ENCODE data around the gene PLCH2.
"Not testable (repeated sequence)": the region's sequence is repeated elsewhere in the genome, so short reads cannot be mapped to it uniquely, and the experiment has no call there.

The PLCH2 gene

GRCh38 chr1:2440346-2440745, 35.7 kb upstream of the PLCH2 start:
- not testable (repeated sequence) for H3K4me1 ChIP-seq (ENCODE audit: control insufficient read depth in 5 of 5, insufficient read depth in 5 of 5, low read length in 5 of 5); H3K9ac ChIP-seq (ENCODE audit: low read length in 5 of 5); H3K27ac ChIP-seq (ENCODE audit: low read depth, low read length); H3K36me3 ChIP-seq (ENCODE audit: control insufficient read depth in 5 of 5, insufficient read depth in 5 of 5, low read length in 5 of 5); H3K4me3 ChIP-seq (ENCODE audit: low read depth in 1 of 5, low read length in 5 of 5); H3K9me3 ChIP-seq (ENCODE audit: control insufficient read depth in 5 of 5, low read length in 5 of 5)
- peaks cover 24 to 53% (median 46%) of the 10 kb centered on the region in 5 donors for H3K27me3 ChIP-seq (ENCODE audit: control insufficient read depth in 5 of 5, insufficient read depth in 4 of 5, low read length in 5 of 5)

- peaks cover 25 to 55% (median 45%) of the 10 kb centered on the region in 5 donors for H3K27me3 ChIP-seq (ENCODE audit: control insufficient read depth in 5 of 5, insufficient read depth in 4 of 5, low read length in 5 of 5)
- H3K4me1 ChIP-seq (ENCODE audit: control insufficient read depth in 5 of 5, insufficient read depth in 5 of 5, low read length in 5 of 5), result no peaks in the 10 kb centered on the region
- no peaks in the 10 kb centered on the region for H3K9me3 ChIP-seq (ENCODE audit: control insufficient read depth in 5 of 5, low read length in 5 of 5)
- H3K4me3 ChIP-seq (ENCODE audit: low read depth in 1 of 5, low read length in 5 of 5), result no peak overlapping the region
- H3K36me3 ChIP-seq (ENCODE audit: control insufficient read depth in 5 of 5, insufficient read depth in 5 of 5, low read length in 5 of 5), result no peaks in the 10 kb centered on the region
- H3K9ac ChIP-seq (ENCODE audit: low read length in 5 of 5), result no peak overlapping the region
- H3K27ac ChIP-seq (ENCODE audit: low read depth, low read length), result no peak overlapping the region
These were observed 34.3 kb upstream of the PLCH2 start for GRCh38 chr1:2441746-2442145.

GRCh38 chr1:2442661-2443060, 33.4 kb upstream of the PLCH2 start:
- no peak overlapping the region for H3K4me3 ChIP-seq (ENCODE audit: low read depth in 1 of 5, low read length in 5 of 5)
- no peaks in the 10 kb centered on the region for H3K36me3 ChIP-seq (ENCODE audit: control insufficient read depth in 5 of 5, insufficient read depth in 5 of 5, low read length in 5 of 5)
- no peak overlapping the region for H3K9ac ChIP-seq (ENCODE audit: low read length in 5 of 5)
- H3K4me1 ChIP-seq (ENCODE audit: control insufficient read depth in 5 of 5, insufficient read depth in 5 of 5, low read length in 5 of 5), result no peaks in the 10 kb centered on the region
- peaks cover 21 to 59% (median 47%) of the 10 kb centered on the region in 5 donors for H3K27me3 ChIP-seq (ENCODE audit: control insufficient read depth in 5 of 5, insufficient read depth in 4 of 5, low read length in 5 of 5)
- H3K27ac ChIP-seq (ENCODE audit: low read depth, low read length), result no peak overlapping the region
- no peaks in the 10 kb centered on the region for H3K9me3 ChIP-seq (ENCODE audit: control insufficient read depth in 5 of 5, low read length in 5 of 5)

- Histone ChIP-seq H3K27me3 (ENCODE audit: control insufficient read depth in 5 of 5, insufficient read depth in 4 of 5, low read length in 5 of 5) (peaks cover 22 to 57% (median 44%) of the 10 kb centered on the region in 5 donors), H3K4me1 (ENCODE audit: control insufficient read depth in 5 of 5, insufficient read depth in 5 of 5, low read length in 5 of 5) (no peaks in the 10 kb centered on the region), H3K36me3 (ENCODE audit: control insufficient read depth in 5 of 5, insufficient read depth in 5 of 5, low read length in 5 of 5) (no peaks in the 10 kb centered on the region), H3K4me3 (ENCODE audit: low read depth in 1 of 5, low read length in 5 of 5) (no peak overlapping the region), H3K9me3 (ENCODE audit: control insufficient read depth in 5 of 5, low read length in 5 of 5) (no peaks in the 10 kb centered on the region), H3K9ac (ENCODE audit: low read length in 5 of 5) (no peak overlapping the region), H3K27ac (ENCODE audit: low read depth, low read length) (no peak overlapping the region)
These were observed 32.6 kb upstream of the PLCH2 start for GRCh38 chr1:2443277-2444137.

GRCh38 chr1:2444138-2444591, 31.9 kb upstream of the PLCH2 start:
- Histone ChIP-seq H3K27me3 (ENCODE audit: control insufficient read depth in 5 of 5, insufficient read depth in 4 of 5, low read length in 5 of 5) (peaks cover 25 to 51% (median 44%) of the 10 kb centered on the region in 5 donors), H3K36me3 (ENCODE audit: control insufficient read depth in 5 of 5, insufficient read depth in 5 of 5, low read length in 5 of 5) (no peaks in the 10 kb centered on the region), H3K4me1 (ENCODE audit: control insufficient read depth in 5 of 5, insufficient read depth in 5 of 5, low read length in 5 of 5) (no peaks in the 10 kb centered on the region), H3K9ac (ENCODE audit: low read length in 5 of 5) (no peak overlapping the region), H3K4me3 (ENCODE audit: low read depth in 1 of 5, low read length in 5 of 5) (no peak overlapping the region), H3K27ac (ENCODE audit: low read depth, low read length) (no peak overlapping the region), H3K9me3 (ENCODE audit: control insufficient read depth in 5 of 5, low read length in 5 of 5) (no peaks in the 10 kb centered on the region)

GRCh38 chr1:2445162-2445822, 30.8 kb upstream of the PLCH2 start:
- H3K9me3 ChIP-seq (ENCODE audit: control insufficient read depth in 5 of 5, low read length in 5 of 5), result no peaks in the 10 kb centered on the region
- H3K27ac ChIP-seq (ENCODE audit: low read depth, low read length), result no peak overlapping the region
- peaks cover 25 to 57% (median 44%) of the 10 kb centered on the region in 5 donors for H3K27me3 ChIP-seq (ENCODE audit: control insufficient read depth in 5 of 5, insufficient read depth in 4 of 5, low read length in 5 of 5)
- no peaks in the 10 kb centered on the region for H3K36me3 ChIP-seq (ENCODE audit: control insufficient read depth in 5 of 5, insufficient read depth in 5 of 5, low read length in 5 of 5)
- no peak overlapping the region for H3K9ac ChIP-seq (ENCODE audit: low read length in 5 of 5)
- H3K4me1 ChIP-seq (ENCODE audit: control insufficient read depth in 5 of 5, insufficient read depth in 5 of 5, low read length in 5 of 5), result no peaks in the 10 kb centered on the region
- H3K4me3 ChIP-seq (ENCODE audit: low read depth in 1 of 5, low read length in 5 of 5), result no peak overlapping the region

- Histone ChIP-seq H3K4me3 (ENCODE audit: low read depth in 1 of 5, low read length in 5 of 5) (no peak overlapping the region), H3K9me3 (ENCODE audit: control insufficient read depth in 5 of 5, low read length in 5 of 5) (no peaks in the 10 kb centered on the region), H3K36me3 (ENCODE audit: control insufficient read depth in 5 of 5, insufficient read depth in 5 of 5, low read length in 5 of 5) (no peaks in the 10 kb centered on the region), H3K4me1 (ENCODE audit: control insufficient read depth in 5 of 5, insufficient read depth in 5 of 5, low read length in 5 of 5) (no peaks in the 10 kb centered on the region), H3K27me3 (ENCODE audit: control insufficient read depth in 5 of 5, insufficient read depth in 4 of 5, low read length in 5 of 5) (peaks cover 25 to 59% (median 46%) of the 10 kb centered on the region in 5 donors), H3K9ac (ENCODE audit: low read length in 5 of 5) (no peak overlapping the region), H3K27ac (ENCODE audit: low read depth, low read length) (no peak overlapping the region)
These were observed 30.3 kb upstream of the PLCH2 start for GRCh38 chr1:2445823-2446215.

GRCh38 chr1:2446394-2446793, 29.7 kb upstream of the PLCH2 start:
- Histone ChIP-seq H3K4me3 (ENCODE audit: low read depth in 1 of 5, low read length in 5 of 5) (no peak overlapping the region), H3K27ac (ENCODE audit: low read depth, low read length) (no peak overlapping the region), H3K9ac (ENCODE audit: low read length in 5 of 5) (no peak overlapping the region), H3K36me3 (ENCODE audit: control insufficient read depth in 5 of 5, insufficient read depth in 5 of 5, low read length in 5 of 5) (no peaks in the 10 kb centered on the region), H3K9me3 (ENCODE audit: control insufficient read depth in 5 of 5, low read length in 5 of 5) (no peaks in the 10 kb centered on the region), H3K27me3 (ENCODE audit: control insufficient read depth in 5 of 5, insufficient read depth in 4 of 5, low read length in 5 of 5) (peaks cover 25 to 59% (median 50%) of the 10 kb centered on the region in 5 donors), H3K4me1 (ENCODE audit: control insufficient read depth in 5 of 5, insufficient read depth in 5 of 5, low read length in 5 of 5) (no peaks in the 10 kb centered on the region)

- Histone ChIP-seq H3K9ac (ENCODE audit: low read length in 5 of 5) (no peak overlapping the region), H3K9me3 (ENCODE audit: control insufficient read depth in 5 of 5, low read length in 5 of 5) (no peaks in the 10 kb centered on the region), H3K36me3 (ENCODE audit: control insufficient read depth in 5 of 5, insufficient read depth in 5 of 5, low read length in 5 of 5) (no peaks in the 10 kb centered on the region), H3K27me3 (ENCODE audit: control insufficient read depth in 5 of 5, insufficient read depth in 4 of 5, low read length in 5 of 5) (peaks cover 25 to 55% (median 45%) of the 10 kb centered on the region in 5 donors), H3K27ac (ENCODE audit: low read depth, low read length) (no peak overlapping the region), H3K4me3 (ENCODE audit: low read depth in 1 of 5, low read length in 5 of 5) (no peak overlapping the region), H3K4me1 (ENCODE audit: control insufficient read depth in 5 of 5, insufficient read depth in 5 of 5, low read length in 5 of 5) (no peaks in the 10 kb centered on the region)
These were observed 29.2 kb upstream of the PLCH2 start for GRCh38 chr1:2446861-2447260.

Data from subcutaneous abdominal adipose tissue (tissue), 5 donors.